Right lung (tissue), 10 donors: Measurements from ENCODE around the gene SPI1. TPM values are rescaled to one million over a fixed set of nuclear protein-coding genes. Genes with fewer than 3 reads are reported as not detected.

Experiments
- DNase-seq, 2 donors: peaks; one replicate each; pipeline ENCODE4 v3.0.0-alpha.2; 2013
- long read RNA-seq, 8 donors: transcript quantifications; one replicate each; lab custom pipeline, GENCODE V29; 2026
- polyA plus RNA-seq, 5 donors: library from polyadenylated mRNA; unstranded; fragments of 120-200 nt; gene quantifications; one replicate each; pipeline versions ENCODE4 v1.2.1 to v1.2.3, GENCODE V29; 2013; ENCODE audit warnings: inconsistent platforms in 1 of 5, low replicate concordance in 1 of 5; ENCODE audit not compliant: insufficient read length in 5 of 5, insufficient read depth in 1 of 5

The SPI1 gene
- 1 to 10 TPM; 4.0 to 8.8 (median 5.2) TPM for polyA plus RNA-seq
- long read RNA-seq, donor 1, transcript SPI1-202 (5 exons, 1,403 nt): major isoform, 5 of 8 reads
- long read RNA-seq, donor 1, partial matches to known transcripts: 0 of 8 reads
- long read RNA-seq, donor 1, other reads (novel, unspliced or antisense): 0 of 8 reads
- long read RNA-seq, donor 2, partial matches to known transcripts: 0 of 3 reads
- long read RNA-seq, donor 2, other reads (novel, unspliced or antisense): 0 of 3 reads
- long read RNA-seq, donor 3, partial matches to known transcripts: 0 of 3 reads
- long read RNA-seq, donor 3, other reads (novel, unspliced or antisense): 0 of 3 reads
- long read RNA-seq, donor 4, partial matches to known transcripts: 0 of 2 reads
- long read RNA-seq, donor 4, other reads (novel, unspliced or antisense): 0 of 2 reads
- long read RNA-seq, donor 5, partial matches to known transcripts: 0 of 3 reads
- long read RNA-seq, donor 5, other reads (novel, unspliced or antisense): 0 of 3 reads
- long read RNA-seq, donor 6, partial matches to known transcripts: 0 of 5 reads
- long read RNA-seq, donor 6, other reads (novel, unspliced or antisense): 0 of 5 reads
- long read RNA-seq, donor 7, partial matches to known transcripts: 0 of 3 reads
- long read RNA-seq, donor 7, other reads (novel, unspliced or antisense): 0 of 3 reads
- long read RNA-seq, donor 8, partial matches to known transcripts: 0 of 1 reads
- long read RNA-seq, donor 8, other reads (novel, unspliced or antisense): 0 of 1 reads

DNA sequence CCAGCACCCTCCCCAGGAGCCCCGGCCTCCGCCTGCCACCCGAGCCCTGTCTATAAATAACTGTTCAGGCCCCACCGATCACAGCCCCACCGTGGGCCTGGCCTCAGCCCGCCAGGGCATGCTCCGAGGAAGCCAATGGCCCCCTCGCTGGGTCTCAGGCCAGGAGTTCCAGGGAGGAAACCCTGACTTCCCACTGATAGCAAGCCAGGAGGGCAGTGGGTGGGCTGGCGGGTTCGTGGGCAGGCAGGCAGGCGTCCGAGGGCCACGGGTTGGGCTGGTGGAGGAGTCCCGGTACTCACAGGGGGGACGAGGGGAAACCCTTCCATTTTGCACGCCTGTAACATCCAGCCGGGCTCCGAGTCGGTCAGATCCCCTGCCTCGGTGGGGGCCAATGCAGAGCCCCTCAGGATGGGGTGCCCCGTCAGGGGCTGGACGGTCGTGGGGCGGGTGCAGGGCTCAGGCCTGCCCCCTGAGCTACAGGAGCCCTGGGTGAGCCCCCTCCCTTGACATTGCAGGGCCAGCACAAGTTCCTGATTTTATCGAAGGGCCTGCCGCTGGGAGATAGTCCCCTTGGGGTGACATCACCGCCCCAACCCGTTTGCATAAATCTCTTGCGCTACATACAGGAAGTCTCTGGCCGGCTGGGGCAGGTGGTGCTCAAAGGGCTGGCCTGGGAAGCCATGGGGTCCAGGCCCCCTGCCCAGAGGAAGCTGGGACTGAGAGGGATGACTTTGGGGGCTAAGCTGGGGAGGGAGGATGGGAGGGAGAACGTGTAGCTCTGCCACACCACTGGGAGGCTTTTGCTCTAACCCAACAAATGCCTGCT is at the start of gene SPI1:
SPI1 (minus strand) TSS at position 538 of the 826 bp plus-strand sequence; CDS start at position 344, 194 bp downstream.
- DNase-seq: no peak

DNA sequence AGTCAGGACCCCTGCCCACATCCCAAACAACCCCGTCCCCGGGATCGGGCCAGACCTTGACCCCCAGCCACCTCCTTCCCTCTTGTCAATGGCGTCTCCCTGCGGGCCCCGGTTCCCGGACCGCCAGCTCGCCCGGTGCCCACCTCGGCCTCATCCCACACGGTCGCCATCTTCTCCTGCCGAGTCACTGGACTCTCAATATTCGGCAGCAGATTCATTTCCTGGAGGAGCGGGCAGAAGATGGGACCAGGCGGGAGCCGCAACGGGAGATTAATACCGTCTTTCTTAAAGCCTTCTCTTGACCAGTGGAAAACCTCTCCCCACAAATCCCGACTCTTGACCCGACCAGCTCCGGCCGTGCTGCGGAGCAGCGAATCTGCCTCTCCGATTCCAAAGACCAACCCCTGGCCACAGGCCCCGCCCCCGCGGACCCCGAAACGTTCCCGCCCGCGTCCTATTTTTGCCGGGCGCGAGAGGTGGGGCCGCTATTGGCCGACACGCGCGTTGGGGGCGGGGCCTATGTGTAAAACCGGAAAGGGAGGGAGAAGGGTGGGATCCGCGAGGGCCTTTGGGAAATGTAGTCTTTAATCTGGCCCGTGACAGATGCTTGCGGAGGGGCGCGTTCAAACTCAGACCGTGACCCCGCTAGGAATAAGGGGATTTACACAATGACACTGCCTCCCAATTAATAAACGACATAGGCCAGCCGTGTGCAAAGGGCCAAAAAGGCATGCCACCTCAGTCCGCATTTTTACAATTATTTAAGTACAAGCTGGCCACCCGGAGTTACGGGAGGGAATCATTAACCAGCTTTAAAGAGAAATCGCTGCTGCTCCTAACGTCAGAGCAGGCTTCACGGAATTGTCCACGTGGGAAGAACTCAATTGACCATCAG is 48.0 kb upstream of the SPI1 start, which contains the start of gene PSMC3:
PSMC3 (minus strand) TSS at position 378 of the 895 bp plus-strand sequence; CDS start at position 218, 160 bp downstream.
- DNase-seq: peak; percentile 97

DNA sequence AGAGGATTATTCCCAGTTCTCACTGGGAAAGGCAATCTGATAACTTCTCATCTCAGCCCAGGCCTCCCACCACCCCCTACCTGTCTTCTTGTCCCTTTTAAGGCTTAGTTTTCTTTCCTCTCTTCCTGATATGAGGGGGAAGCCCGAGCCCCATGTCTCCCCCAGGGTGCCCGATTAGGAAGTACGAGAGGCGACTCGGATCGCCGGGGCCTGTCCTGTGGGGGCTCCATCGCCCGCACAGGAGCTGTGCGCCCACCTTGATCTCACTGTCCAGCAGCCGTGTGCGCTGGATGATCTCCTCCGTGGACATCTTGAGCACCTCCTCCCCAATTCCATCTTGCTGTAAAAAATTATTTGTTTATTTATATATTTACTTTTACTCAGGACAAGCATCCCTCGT is 47.3 kb upstream of the SPI1 start:
- DNase-seq: no peak

DNA sequence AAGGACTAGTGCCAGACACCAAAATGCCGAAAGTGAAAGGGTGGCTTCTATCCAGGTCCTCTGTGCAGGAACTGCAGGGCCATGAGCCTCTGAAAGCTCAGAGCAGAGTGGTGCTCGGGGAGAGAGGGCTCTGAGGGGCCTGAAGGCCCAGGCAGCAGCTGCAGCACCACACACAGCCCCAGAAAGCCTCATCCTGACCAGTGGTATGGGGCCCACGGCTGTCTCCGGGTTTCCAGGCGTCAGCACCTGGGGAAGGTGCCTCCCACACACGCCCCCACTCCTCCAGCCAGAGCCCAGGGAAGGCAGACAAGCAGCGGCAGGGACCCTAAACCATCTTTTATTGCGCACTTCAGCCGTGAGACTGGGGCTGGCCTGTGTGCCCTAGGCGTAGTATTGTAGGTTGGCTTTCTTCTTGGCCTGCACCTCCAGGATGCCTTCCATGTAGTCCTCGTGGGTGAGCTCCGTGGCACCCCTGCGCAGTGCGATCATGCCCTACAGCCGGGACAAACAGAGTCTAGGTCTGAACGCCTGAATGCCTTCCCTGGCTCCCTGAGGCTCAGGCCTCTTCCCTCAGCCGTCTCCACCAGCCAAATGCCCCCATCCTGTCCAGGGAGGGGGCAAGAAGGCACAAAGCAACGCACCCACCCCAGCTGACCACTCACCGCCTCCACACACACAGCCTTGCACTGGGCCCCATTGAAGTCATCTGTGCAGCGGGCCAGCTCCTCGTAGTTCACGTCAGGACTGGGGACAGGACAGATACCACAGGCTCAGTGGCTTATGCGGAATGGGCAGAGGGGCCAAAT is 40.3 kb upstream of the SPI1 start:
- no peak for DNase-seq

- no peak for DNase-seq
Observed at GRCh38 chr11:47417712-47418111, 39.4 kb upstream of the SPI1 start.

GRCh38 chr11:47415949-47416472 is 37.7 kb upstream of the SPI1 start:
- peak; percentile 78 to 79 for DNase-seq

- no peak for DNase-seq
Observed at GRCh38 chr11:47415091-47415854, 36.9 kb upstream of the SPI1 start.

DNA sequence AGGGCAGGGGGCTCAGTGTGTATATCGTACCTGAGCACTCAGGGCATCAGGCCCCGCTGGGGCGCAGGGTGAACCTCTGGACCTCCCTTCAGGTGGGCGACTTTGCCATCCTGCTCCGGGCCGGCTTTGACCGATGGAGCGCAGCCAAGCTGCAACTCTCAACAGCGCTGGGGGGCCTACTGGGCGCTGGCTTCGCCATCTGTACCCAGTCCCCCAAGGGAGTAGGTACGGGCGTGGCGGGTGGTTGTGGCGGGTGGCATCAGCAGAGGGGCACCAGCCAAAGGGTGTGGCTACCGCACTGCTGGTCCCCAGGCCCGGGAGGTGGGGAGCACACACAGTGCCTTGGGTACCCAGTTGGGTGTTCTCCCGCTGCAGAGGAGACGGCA is 36.3 kb upstream of the SPI1 start:
- no peak for DNase-seq

GRCh38 chr11:47413908-47414684 is 35.7 kb upstream of the SPI1 start:
- DNase-seq: no peak

DNA sequence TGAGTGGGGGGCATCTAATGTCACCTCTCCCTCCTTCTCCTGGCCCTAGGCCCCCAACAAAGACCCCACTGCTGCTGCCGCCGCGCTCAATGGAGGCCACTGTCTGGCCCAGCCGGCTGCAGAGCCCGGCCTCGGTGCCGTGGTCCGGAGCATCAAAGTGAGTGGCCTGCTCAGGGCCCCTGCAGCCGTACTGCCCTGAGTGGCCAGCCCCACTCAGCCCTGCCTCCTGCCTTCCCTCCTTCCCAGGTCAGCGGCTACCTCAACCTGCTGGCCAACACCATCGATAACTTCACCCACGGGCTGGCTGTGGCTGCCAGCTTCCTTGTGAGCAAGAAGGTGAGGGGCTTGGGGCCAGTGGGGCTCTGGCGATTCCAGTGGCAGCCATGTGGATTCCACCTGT is 35.0 kb upstream of the SPI1 start:
- no peak for DNase-seq

- no peak for DNase-seq
Observed at GRCh38 chr11:47411884-47412746, 33.8 kb upstream of the SPI1 start.

DNA sequence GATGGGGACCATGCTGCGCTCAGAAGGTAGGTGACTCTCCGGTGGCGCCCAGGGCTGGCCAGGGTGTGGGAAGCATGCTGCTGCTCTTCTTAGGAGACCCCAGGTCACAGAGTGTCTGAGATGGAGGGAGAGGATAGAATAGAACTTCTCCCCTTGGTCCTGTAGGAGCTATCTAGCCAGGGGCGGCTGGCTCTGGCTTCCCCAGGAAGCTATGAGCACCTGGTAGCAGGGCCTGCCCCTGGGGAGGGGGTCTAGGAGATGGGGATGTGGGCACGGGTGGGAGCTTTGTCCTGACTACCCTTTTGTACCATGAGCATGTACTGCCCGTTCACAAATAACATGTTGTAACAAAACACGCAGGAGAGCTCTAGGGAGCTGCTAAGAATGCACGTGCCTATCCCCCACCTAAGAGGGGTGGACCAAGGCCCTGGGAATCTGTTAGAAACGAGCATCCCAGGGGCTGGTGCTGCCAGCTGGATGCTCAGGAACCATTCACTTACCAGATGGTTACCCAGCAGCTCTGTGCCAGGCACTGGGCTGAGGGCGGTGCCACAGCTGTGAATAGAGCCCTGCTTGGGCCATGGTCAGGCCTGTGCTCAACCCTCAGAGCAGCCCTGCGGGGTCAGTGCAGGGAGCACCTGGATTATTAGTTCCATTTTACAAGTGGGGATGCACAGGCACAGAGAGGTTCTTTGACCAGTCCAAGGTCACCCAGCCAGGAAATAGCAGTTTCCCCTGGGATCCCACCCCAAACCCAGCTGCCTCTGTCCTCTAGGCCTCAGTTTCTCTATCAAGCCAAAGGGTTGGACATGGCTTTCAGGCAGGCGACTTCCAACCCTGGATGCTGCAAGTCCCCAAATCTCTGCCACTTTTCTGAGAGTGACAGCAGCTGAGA is 32.3 kb upstream of the SPI1 start:
- no peak for DNase-seq

- no peak for DNase-seq
Observed at GRCh38 chr11:47409440-47410369, 31.4 kb upstream of the SPI1 start.

DNA sequence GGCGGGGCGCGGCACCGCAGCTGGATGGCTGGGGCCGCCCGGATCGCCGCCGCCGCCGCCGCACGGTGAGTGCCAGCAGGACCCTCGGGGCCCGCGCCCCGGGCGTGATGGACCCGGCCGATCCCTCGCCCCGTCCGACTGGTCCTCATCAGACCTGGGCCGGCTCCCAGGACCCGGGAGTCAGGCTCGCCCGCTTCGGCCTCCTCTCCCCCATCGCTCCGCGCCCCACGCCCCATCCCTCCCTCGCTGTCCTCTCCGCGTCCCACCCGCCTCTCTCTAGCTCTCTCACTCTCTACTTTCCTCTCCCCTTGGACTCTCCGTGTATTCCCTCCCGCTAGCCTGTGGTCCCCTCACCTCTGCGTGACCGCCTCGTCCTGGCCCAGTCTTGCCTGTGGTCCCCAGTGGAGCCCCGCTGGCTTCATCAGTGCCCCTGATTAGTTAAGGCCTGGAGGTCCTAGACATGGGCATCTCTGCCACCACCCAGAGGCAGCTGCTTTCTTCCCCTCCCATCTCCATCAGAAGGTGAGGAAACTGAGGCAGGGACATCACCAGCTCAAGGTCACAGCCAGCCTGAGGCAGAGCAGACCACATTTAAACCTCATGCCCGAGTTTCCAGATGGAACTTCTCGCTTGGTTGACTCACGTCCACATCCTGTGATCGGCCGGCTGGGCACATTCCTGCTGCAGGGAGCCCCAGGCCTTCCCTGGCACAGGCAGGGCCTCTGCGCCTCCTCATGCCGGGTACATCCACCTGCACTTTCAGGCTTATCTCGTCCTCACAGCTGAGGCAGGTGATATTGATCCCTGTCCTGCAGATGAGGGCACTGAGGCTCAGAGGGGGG is 30.5 kb upstream of the SPI1 start:
- no peak for DNase-seq
